ENCODE data around the gene ZMIZ1.

Gene ZMIZ1

GRCh38 chr10:79020605-79021004 lies 48.2 kb upstream of the ZMIZ1 start:
- Histone ChIP-seq H3K9ac (ENCODE audit: low read length) (no peak overlapping the region), H3K23ac (ENCODE audit: low read length) (no peak overlapping the region), H4K8ac (ENCODE audit: low read depth, low read length) (no peak overlapping the region), H3K79me1 (ENCODE audit: low read length) (no peaks in the 10 kb centered on the region), H4K91ac (ENCODE audit: low read depth, low read length) (no peak overlapping the region), H2AFZ (ENCODE audit: insufficient read depth, low read length, poor library complexity) (no peak overlapping the region), H2BK12ac (ENCODE audit: low read length) (no peak overlapping the region), H3K4ac (ENCODE audit: low read depth, low read length) (no peak overlapping the region), H3K27me3 (ENCODE audit: insufficient read depth, low read length) (no peaks in the 10 kb centered on the region), H4K12ac (ENCODE audit: low read depth, low read length) (no peak overlapping the region), H3K4me3 (ENCODE audit: low read depth, low read length) (no peak overlapping the region), H3K4me2 (ENCODE audit: low read length) (no peak overlapping the region), H2AK5ac (ENCODE audit: low read length) (no peak overlapping the region), H3K36me3 (ENCODE audit: control insufficient read depth in 1 of 2, insufficient read depth in 2 of 2, low read length in 2 of 2) (no peaks in the 10 kb centered on the region), H3K27ac (ENCODE audit: low read depth, low read length) (no peak overlapping the region), H3K18ac (ENCODE audit: low read length) (no peak overlapping the region), H3K9me3 (ENCODE audit: insufficient read depth, low read depth, low read length) (peaks cover 7% of the 10 kb centered on the region), H2BK5ac (ENCODE audit: low read depth, low read length, poor library complexity) (no peak overlapping the region), H3K79me2 (ENCODE audit: control insufficient read depth, insufficient read depth, low read length, poor library complexity) (no peaks in the 10 kb centered on the region), H3K4me1 (ENCODE audit: control insufficient read depth in 1 of 2, insufficient read depth in 2 of 2, low read length in 2 of 2) (peaks cover 0 to 6% of the 10 kb centered on the region in 2 experiments), H2BK120ac (ENCODE audit: insufficient read depth, low read length, poor library complexity) (no peak overlapping the region), H3K14ac (ENCODE audit: low read length) (no peak overlapping the region)
- no peak for DNase-seq
- no CpG with 5 or more reads among the region's 6 CpGs for WGBS (ENCODE audit: extremely low coverage, insufficient coverage, insufficient read length)

GRCh38 chr10:79021331-79021907 lies 47.3 kb upstream of the ZMIZ1 start:
- Histone ChIP-seq H3K23ac (ENCODE audit: low read length) (no peak overlapping the region), H3K36me3 (ENCODE audit: control insufficient read depth in 1 of 2, insufficient read depth in 2 of 2, low read length in 2 of 2) (no peaks in the 10 kb centered on the region), H4K12ac (ENCODE audit: low read depth, low read length) (no peak overlapping the region), H3K14ac (ENCODE audit: low read length) (no peak overlapping the region), H2AK5ac (ENCODE audit: low read length) (no peak overlapping the region), H4K91ac (ENCODE audit: low read depth, low read length) (no peak overlapping the region), H3K4me3 (ENCODE audit: low read depth, low read length) (no peak overlapping the region), H2AFZ (ENCODE audit: insufficient read depth, low read length, poor library complexity) (no peak overlapping the region), H4K8ac (ENCODE audit: low read depth, low read length) (no peak overlapping the region), H3K79me1 (ENCODE audit: low read length) (no peaks in the 10 kb centered on the region), H2BK12ac (ENCODE audit: low read length) (no peak overlapping the region), H2BK120ac (ENCODE audit: insufficient read depth, low read length, poor library complexity) (no peak overlapping the region), H3K18ac (ENCODE audit: low read length) (no peak overlapping the region), H3K79me2 (ENCODE audit: control insufficient read depth, insufficient read depth, low read length, poor library complexity) (no peaks in the 10 kb centered on the region), H2BK5ac (ENCODE audit: low read depth, low read length, poor library complexity) (no peak overlapping the region), H3K4me2 (ENCODE audit: low read length) (no peak overlapping the region), H3K4me1 (ENCODE audit: control insufficient read depth in 1 of 2, insufficient read depth in 2 of 2, low read length in 2 of 2) (peaks cover 0 to 6% of the 10 kb centered on the region in 2 experiments), H3K27me3 (ENCODE audit: insufficient read depth, low read length) (no peaks in the 10 kb centered on the region), H3K4ac (ENCODE audit: low read depth, low read length) (no peak overlapping the region), H3K9ac (ENCODE audit: low read length) (no peak overlapping the region), H3K9me3 (ENCODE audit: insufficient read depth, low read depth, low read length) (peaks cover 7% of the 10 kb centered on the region), H3K27ac (ENCODE audit: low read depth, low read length) (no peak overlapping the region)
- no CpG with 5 or more reads among the region's 9 CpGs for WGBS (ENCODE audit: extremely low coverage, insufficient coverage, insufficient read length)
- no peak for DNase-seq

- Histone ChIP-seq H4K12ac (ENCODE audit: low read depth, low read length) (no peak overlapping the region), H4K8ac (ENCODE audit: low read depth, low read length) (no peak overlapping the region), H3K23ac (ENCODE audit: low read length) (no peak overlapping the region), H3K79me2 (ENCODE audit: control insufficient read depth, insufficient read depth, low read length, poor library complexity) (no peaks in the 10 kb centered on the region), H3K4me1 (ENCODE audit: control insufficient read depth in 1 of 2, insufficient read depth in 2 of 2, low read length in 2 of 2) (peaks cover 0 to 6% of the 10 kb centered on the region in 2 experiments), H3K4me3 (ENCODE audit: low read depth, low read length) (no peak overlapping the region), H2AFZ (ENCODE audit: insufficient read depth, low read length, poor library complexity) (no peak overlapping the region), H3K14ac (ENCODE audit: low read length) (no peak overlapping the region), H3K18ac (ENCODE audit: low read length) (no peak overlapping the region), H2BK5ac (ENCODE audit: low read depth, low read length, poor library complexity) (no peak overlapping the region), H3K4me2 (ENCODE audit: low read length) (no peak overlapping the region), H4K91ac (ENCODE audit: low read depth, low read length) (no peak overlapping the region), H3K9me3 (ENCODE audit: insufficient read depth, low read depth, low read length) (peaks cover 7% of the 10 kb centered on the region), H3K27me3 (ENCODE audit: insufficient read depth, low read length) (no peaks in the 10 kb centered on the region), H2BK120ac (ENCODE audit: insufficient read depth, low read length, poor library complexity) (no peak overlapping the region), H2BK12ac (ENCODE audit: low read length) (no peak overlapping the region), H3K27ac (ENCODE audit: low read depth, low read length) (no peak overlapping the region), H3K36me3 (ENCODE audit: control insufficient read depth in 1 of 2, insufficient read depth in 2 of 2, low read length in 2 of 2) (no peaks in the 10 kb centered on the region), H3K4ac (ENCODE audit: low read depth, low read length) (no peak overlapping the region), H2AK5ac (ENCODE audit: low read length) (no peak overlapping the region), H3K79me1 (ENCODE audit: low read length) (no peaks in the 10 kb centered on the region), H3K9ac (ENCODE audit: low read length) (no peak overlapping the region)
- WGBS (ENCODE audit: extremely low coverage, insufficient coverage, insufficient read length) = no CpG with 5 or more reads among the region's 10 CpGs
- DNase-seq = peak in 1 of 2 donors; percentile 18
Observed at GRCh38 chr10:79021948-79022499, 46.7 kb upstream of the ZMIZ1 start.

- WGBS (ENCODE audit: extremely low coverage, insufficient coverage, insufficient read length) = no CpG with 5 or more reads among the region's 17 CpGs
- no peak overlapping the region for H2BK12ac ChIP-seq (ENCODE audit: low read length)
- no peak overlapping the region for H4K8ac ChIP-seq (ENCODE audit: low read depth, low read length)
- H2AFZ ChIP-seq (ENCODE audit: insufficient read depth, low read length, poor library complexity) = no peak overlapping the region
- H4K12ac ChIP-seq (ENCODE audit: low read depth, low read length) = no peak overlapping the region
- H3K79me1 ChIP-seq (ENCODE audit: low read length) = no peaks in the 10 kb centered on the region
- H2BK5ac ChIP-seq (ENCODE audit: low read depth, low read length, poor library complexity) = no peak overlapping the region
- H3K4ac ChIP-seq (ENCODE audit: low read depth, low read length) = no peak overlapping the region
- H3K79me2 ChIP-seq (ENCODE audit: control insufficient read depth, insufficient read depth, low read length, poor library complexity) = no peaks in the 10 kb centered on the region
- H3K14ac ChIP-seq (ENCODE audit: low read length) = no peak overlapping the region
- no peak overlapping the region for H3K4me2 ChIP-seq (ENCODE audit: low read length)
- no peak overlapping the region for H3K27ac ChIP-seq (ENCODE audit: low read depth, low read length)
- no peak overlapping the region for H2BK120ac ChIP-seq (ENCODE audit: insufficient read depth, low read length, poor library complexity)
- no peak overlapping the region for H2AK5ac ChIP-seq (ENCODE audit: low read length)
- H4K91ac ChIP-seq (ENCODE audit: low read depth, low read length) = no peak overlapping the region
- peak; percentile 16 to 28 for DNase-seq
- no peak overlapping the region for H3K9ac ChIP-seq (ENCODE audit: low read length)
- no peaks in the 10 kb centered on the region for H3K27me3 ChIP-seq (ENCODE audit: insufficient read depth, low read length)
- no peaks in the 10 kb centered on the region for H3K36me3 ChIP-seq (ENCODE audit: control insufficient read depth in 1 of 2, insufficient read depth in 2 of 2, low read length in 2 of 2)
- peaks cover 7% of the 10 kb centered on the region for H3K9me3 ChIP-seq (ENCODE audit: insufficient read depth, low read depth, low read length)
- H3K4me1 ChIP-seq (ENCODE audit: control insufficient read depth in 1 of 2, insufficient read depth in 2 of 2, low read length in 2 of 2) = peaks cover 0 to 6% of the 10 kb centered on the region in 2 experiments
- H3K4me3 ChIP-seq (ENCODE audit: low read depth, low read length) = no peak overlapping the region
- no peak overlapping the region for H3K18ac ChIP-seq (ENCODE audit: low read length)
- H3K23ac ChIP-seq (ENCODE audit: low read length) = no peak overlapping the region
Observed at GRCh38 chr10:79022565-79023230, 46.1 kb upstream of the ZMIZ1 start.

Data from trophoblast cell (in vitro differentiated cells and primary cell).